K562 (cell line): Measurements from ENCODE around the gene GATAD2B. TPM values are rescaled to one million over a fixed set of nuclear protein-coding genes. Genes with fewer than 3 reads are reported as not detected.

Experiments
- CREB1 ChIP-seq, 2 experiments: sonication (generic) in 1 of 2; formaldehyde crosslinking in 1 of 2; IDR thresholded peaks; 2 replicates each; pipeline versions ENCODE4 v1.6.1 to v1.8.0; 2012 to 2022; ENCODE audit warnings: inconsistent platforms in 1 of 2, mild to moderate bottlenecking in 1 of 2, missing genetic modification reagents in 1 of 2, moderate library complexity in 1 of 2
- SETDB1 ChIP-seq: IDR thresholded peaks from one replicate; pipeline ENCODE4 v1.6.1; 2012; ENCODE audit warnings: low read length, control low read depth, inconsistent platforms
- SIN3A ChIP-seq, 2 experiments: fragments of 150-350 bp in 1 of 2; IDR thresholded peaks; 2 replicates each; pipeline ENCODE4 v1.6.1; 2011 to 2016; ENCODE audit warnings: borderline replicate concordance in 2 of 2, low read depth in 2 of 2, low read length in 2 of 2, mild to moderate bottlenecking in 2 of 2, moderate library complexity in 2 of 2; ENCODE audit not compliant: control insufficient read depth in 1 of 2
- SNIP1 ChIP-seq: fragments of 450-650 bp; IDR thresholded peaks from 2 replicates; pipeline ENCODE4 v1.7.1; 2017; ENCODE audit warnings: low read depth, mild to moderate bottlenecking
- TEAD4 ChIP-seq, 2 experiments: sonication (generic) in 1 of 2; formaldehyde crosslinking in 1 of 2; IDR thresholded peaks; 2 replicates each; pipeline versions ENCODE4 v1.6.1 to v1.8.0; 2012 to 2022; ENCODE audit warnings: borderline replicate concordance in 1 of 2, inconsistent platforms in 1 of 2, low read length in 1 of 2, mild to moderate bottlenecking in 1 of 2, missing genetic modification reagents in 1 of 2
- ZBTB9 ChIP-seq: fragments of 450-650 bp; formaldehyde crosslinking; IDR thresholded peaks from 2 replicates; pipeline ENCODE4 v1.4.0; 2020; ENCODE audit warnings: mild to moderate bottlenecking, moderate library complexity
- ZNF121 ChIP-seq: sonication (generic); formaldehyde crosslinking; conservative IDR thresholded peaks from 2 replicates; pipeline ENCODE4 v1.8.0; 2022; ENCODE audit warnings: missing genetic modification reagents
- ZNF197 ChIP-seq: fragments of 200-800 bp; sonication (Bioruptor generic); IDR thresholded peaks from 2 replicates; pipeline ENCODE4 v1.6.1; 2016; ENCODE audit warnings: low read depth, missing genetic modification characterization, missing compliant biosample characterization
- ZNF23 ChIP-seq: fragments of 250-450 bp; sonication (Bioruptor Pico); IDR thresholded peaks from 2 replicates; pipeline ENCODE4 v1.4.0; 2020; ENCODE audit warnings: mild to moderate bottlenecking
- ZNF280B ChIP-seq: fragments of 250-450 bp; sonication (Bioruptor Pico); IDR thresholded peaks from 2 replicates; pipeline ENCODE4 v1.5.1; 2021; ENCODE audit warnings: mild to moderate bottlenecking
- polyA plus RNA-seq, 8 experiments: library from polyadenylated mRNA; depleted of rRNA in 4 of 8; stranded (reverse) in 5 of 8; unstranded in 3 of 8; fragments of >200 nt; fragmentation: Nextera tagmentation in 2 of 8; fragmentation: Illumina TruSeq in 1 of 8; extraction: Ambion mirVana in 2 of 8; extraction: Trizol in 1 of 8; gene quantifications; 2 replicates each; pipeline versions ENCODE4 v1.2.1 to v1.2.3, GENCODE V29; 2011 to 2014; ENCODE audit warnings: inconsistent platforms in 1 of 8, missing spikeins in 1 of 8
- total RNA-seq, 7 experiments: library from RNA; depleted of rRNA in 6 of 7; stranded (reverse); fragments of >200 nt in 6 of 7; fragmentation: Illumina TruSeq in 2 of 7; extraction: Trizol in 2 of 7; gene quantifications; 2 replicates each; pipeline versions ENCODE4 v1.2.1 to v1.2.3, GENCODE V29; 2011 to 2021; ENCODE audit warnings: low replicate concordance in 1 of 7
- TF ChIP-seq, protein P1 (sequence below), 2 experiments: fragments of 450-650 bp; formaldehyde crosslinking in 1 of 2; IDR thresholded peaks; 2 replicates each; pipeline versions ENCODE4 v1.4.0 to v1.6.1; 2014 to 2020; ENCODE audit warnings: mild to moderate bottlenecking in 2 of 2, borderline replicate concordance in 1 of 2, low read depth in 1 of 2
- TF ChIP-seq, protein P2 (sequence below): sonication (generic); formaldehyde crosslinking; IDR thresholded peaks from 2 replicates; pipeline ENCODE4 v1.8.0; 2022; ENCODE audit warnings: mild to moderate bottlenecking, missing genetic modification reagents

The GATAD2B gene
- total and polyA plus RNA-seq, 9 of the 15 experiments (the other 6 are each of a cell fraction or from before 2014, with no cell fraction given): 1.5 to 40.2 (median 4.9) TPM

- TF ChIP-seq, protein P1, sequence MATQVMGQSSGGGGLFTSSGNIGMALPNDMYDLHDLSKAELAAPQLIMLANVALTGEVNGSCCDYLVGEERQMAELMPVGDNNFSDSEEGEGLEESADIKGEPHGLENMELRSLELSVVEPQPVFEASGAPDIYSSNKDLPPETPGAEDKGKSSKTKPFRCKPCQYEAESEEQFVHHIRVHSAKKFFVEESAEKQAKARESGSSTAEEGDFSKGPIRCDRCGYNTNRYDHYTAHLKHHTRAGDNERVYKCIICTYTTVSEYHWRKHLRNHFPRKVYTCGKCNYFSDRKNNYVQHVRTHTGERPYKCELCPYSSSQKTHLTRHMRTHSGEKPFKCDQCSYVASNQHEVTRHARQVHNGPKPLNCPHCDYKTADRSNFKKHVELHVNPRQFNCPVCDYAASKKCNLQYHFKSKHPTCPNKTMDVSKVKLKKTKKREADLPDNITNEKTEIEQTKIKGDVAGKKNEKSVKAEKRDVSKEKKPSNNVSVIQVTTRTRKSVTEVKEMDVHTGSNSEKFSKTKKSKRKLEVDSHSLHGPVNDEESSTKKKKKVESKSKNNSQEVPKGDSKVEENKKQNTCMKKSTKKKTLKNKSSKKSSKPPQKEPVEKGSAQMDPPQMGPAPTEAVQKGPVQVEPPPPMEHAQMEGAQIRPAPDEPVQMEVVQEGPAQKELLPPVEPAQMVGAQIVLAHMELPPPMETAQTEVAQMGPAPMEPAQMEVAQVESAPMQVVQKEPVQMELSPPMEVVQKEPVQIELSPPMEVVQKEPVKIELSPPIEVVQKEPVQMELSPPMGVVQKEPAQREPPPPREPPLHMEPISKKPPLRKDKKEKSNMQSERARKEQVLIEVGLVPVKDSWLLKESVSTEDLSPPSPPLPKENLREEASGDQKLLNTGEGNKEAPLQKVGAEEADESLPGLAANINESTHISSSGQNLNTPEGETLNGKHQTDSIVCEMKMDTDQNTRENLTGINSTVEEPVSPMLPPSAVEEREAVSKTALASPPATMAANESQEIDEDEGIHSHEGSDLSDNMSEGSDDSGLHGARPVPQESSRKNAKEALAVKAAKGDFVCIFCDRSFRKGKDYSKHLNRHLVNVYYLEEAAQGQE (IDR thresholded peaks at IDR 0.05; ENCODE audit: borderline replicate concordance): no peak
- TF ChIP-seq, protein P1 (CRISPR knock-in tag; IDR thresholded peaks at IDR 0.05; ENCODE audit: low read depth): peak; percentile 38; the same call in 1 of the 2 replicates
- TF ChIP-seq ZNF197 (no peak), ZNF280B (CRISPR knock-in tag) (no peak), ZBTB9 (no peak), SIN3A (IDR thresholded peaks at IDR 0.05; ENCODE audit: borderline replicate concordance in 2 of 2, control insufficient read depth in 1 of 2, low read depth in 2 of 2, low read length in 2 of 2) (peak in 1 of 2 experiments; percentile 74; a peak in 2 of 4 replicates), TEAD4 (IDR thresholded peaks at IDR 0.05; ENCODE audit: low read length) (no peak), TEAD4 (CRISPR knock-in tag; IDR thresholded peaks at IDR 0.05; ENCODE audit: borderline replicate concordance) (no peak), ZNF121 (CRISPR knock-in tag) (no peak), SETDB1 (no peak), CREB1 (IDR thresholded peaks at IDR 0.05) (no peak), CREB1 (CRISPR knock-in tag; IDR thresholded peaks at IDR 0.05) (no peak), ZNF23 (CRISPR knock-in tag) (no peak), SNIP1 (no peak)
- TF ChIP-seq, protein P2, sequence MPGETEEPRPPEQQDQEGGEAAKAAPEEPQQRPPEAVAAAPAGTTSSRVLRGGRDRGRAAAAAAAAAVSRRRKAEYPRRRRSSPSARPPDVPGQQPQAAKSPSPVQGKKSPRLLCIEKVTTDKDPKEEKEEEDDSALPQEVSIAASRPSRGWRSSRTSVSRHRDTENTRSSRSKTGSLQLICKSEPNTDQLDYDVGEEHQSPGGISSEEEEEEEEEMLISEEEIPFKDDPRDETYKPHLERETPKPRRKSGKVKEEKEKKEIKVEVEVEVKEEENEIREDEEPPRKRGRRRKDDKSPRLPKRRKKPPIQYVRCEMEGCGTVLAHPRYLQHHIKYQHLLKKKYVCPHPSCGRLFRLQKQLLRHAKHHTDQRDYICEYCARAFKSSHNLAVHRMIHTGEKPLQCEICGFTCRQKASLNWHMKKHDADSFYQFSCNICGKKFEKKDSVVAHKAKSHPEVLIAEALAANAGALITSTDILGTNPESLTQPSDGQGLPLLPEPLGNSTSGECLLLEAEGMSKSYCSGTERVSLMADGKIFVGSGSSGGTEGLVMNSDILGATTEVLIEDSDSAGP (CRISPR knock-in tag): no peak
These were observed 23.2 kb upstream of the GATAD2B start (continued) for GRCh38 chr1:153945795-153946621.
